GM10266 (cell line): ENCODE data around the gene ZSWIM6.

Experiments used
- DNase-seq: peaks from one replicate; pipeline ENCODE4 v3.0.0; 2012; ENCODE audit errors: extremely low spot score
- TF ChIP-seq, protein P1 (sequence below): IDR thresholded peaks from 2 replicates; pipeline ENCODE4 v1.5.1; 2012; ENCODE audit warnings: mild to moderate bottlenecking, low read depth; ENCODE audit not compliant: control insufficient read depth, insufficient read depth; ENCODE audit errors: missing control alignments

ZSWIM6 gene

DNA sequence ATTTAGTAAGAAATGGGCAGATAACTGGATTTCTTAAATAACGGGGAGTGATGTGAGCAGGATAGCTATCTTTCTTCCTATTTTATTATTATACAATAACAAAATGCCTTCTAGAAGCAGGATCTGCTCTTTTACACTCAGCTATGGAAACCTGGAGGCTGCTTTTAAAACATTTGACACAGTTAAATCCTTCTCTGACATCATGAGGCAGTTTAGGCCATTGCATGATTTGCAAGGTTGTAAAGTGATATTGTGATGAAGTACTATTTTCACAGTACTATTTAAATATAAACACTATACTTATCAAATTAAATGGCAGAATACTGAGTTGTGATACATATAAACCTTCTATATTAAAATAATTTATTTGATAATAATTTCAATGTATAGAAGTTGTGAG is 93.9 kb downstream of the ZSWIM6 start:
- TF ChIP-seq, protein P1, sequence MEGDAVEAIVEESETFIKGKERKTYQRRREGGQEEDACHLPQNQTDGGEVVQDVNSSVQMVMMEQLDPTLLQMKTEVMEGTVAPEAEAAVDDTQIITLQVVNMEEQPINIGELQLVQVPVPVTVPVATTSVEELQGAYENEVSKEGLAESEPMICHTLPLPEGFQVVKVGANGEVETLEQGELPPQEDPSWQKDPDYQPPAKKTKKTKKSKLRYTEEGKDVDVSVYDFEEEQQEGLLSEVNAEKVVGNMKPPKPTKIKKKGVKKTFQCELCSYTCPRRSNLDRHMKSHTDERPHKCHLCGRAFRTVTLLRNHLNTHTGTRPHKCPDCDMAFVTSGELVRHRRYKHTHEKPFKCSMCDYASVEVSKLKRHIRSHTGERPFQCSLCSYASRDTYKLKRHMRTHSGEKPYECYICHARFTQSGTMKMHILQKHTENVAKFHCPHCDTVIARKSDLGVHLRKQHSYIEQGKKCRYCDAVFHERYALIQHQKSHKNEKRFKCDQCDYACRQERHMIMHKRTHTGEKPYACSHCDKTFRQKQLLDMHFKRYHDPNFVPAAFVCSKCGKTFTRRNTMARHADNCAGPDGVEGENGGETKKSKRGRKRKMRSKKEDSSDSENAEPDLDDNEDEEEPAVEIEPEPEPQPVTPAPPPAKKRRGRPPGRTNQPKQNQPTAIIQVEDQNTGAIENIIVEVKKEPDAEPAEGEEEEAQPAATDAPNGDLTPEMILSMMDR = no peak
- no peak for DNase-seq

DNA sequence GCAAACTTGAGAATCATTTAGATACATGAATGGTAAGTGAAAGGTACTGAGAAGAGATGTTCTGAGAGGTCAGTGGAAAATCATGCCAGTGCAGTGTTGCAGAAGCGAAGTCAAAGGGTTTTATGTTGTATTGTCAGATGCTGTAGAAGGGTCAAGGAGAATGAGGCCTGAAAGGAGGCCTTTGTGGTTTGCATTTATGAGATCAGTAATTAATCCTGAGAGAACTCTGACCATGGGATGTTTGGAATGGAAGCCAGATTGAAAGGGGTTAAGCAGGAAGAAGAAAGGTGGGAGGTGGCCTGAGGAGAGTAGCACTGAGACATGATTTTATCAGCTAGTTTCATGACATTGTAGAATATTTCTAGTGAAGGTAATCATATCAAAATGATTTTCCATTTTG is 97.8 kb downstream of the ZSWIM6 start:
- TF ChIP-seq, protein P1 = no peak

DNA sequence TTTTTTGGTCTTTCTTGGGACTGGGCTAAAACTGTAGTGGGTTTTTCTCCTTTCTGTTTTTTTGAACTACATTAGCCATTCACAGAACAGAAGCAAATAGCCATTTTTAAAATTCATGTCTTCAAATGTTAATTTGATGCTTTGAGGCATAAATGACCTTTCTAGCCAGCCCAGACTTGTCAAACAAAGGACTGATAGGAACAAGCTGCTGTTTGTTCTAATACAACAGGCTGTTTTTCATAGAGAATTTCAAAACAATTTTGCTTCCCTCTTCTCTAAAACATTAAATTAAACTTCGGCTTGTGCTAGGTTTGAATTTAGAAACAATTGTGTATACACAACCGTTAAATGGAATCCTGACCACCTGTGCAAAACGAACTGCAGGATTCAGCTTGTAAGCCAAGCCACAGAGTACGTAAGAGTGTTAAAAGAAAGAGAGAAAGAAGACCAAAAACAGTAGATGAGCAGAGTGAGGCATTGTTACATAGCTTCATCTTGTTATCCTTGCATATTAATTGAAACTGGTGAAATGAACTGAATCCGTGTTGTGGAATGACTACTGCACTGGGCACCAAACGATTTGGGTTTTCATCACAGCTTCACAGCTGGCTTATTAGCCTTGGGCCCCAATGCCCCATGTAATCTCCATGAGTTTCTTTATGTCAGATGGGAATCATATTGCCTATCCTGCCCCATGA is 100.0 kb downstream of the ZSWIM6 start:
- no peak for DNase-seq
- TF ChIP-seq, protein P1 = no peak

More for the DNA sequence above, 97.8 kb downstream of the ZSWIM6 start:
- no peak for DNase-seq

DNA sequence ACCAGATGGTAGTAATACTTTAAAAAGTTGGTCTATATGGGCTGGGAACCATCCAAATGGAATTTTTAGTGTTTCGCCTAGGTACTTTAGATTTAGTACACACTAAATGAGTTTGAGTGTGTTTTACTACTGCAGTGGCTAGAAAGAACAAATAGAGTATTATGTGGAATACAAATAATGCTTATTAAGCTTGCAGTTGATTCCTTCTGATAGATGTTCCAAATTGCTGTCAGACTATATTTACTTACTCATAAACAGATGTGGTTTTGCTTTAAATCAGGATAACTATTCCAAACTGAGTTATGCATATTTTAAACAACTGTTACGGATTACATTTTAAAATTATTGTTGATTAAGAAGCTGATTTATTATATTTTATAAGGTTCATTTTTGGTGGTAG is 103.3 kb downstream of the ZSWIM6 start:
- TF ChIP-seq, protein P1 = no peak
- no peak for DNase-seq

DNA sequence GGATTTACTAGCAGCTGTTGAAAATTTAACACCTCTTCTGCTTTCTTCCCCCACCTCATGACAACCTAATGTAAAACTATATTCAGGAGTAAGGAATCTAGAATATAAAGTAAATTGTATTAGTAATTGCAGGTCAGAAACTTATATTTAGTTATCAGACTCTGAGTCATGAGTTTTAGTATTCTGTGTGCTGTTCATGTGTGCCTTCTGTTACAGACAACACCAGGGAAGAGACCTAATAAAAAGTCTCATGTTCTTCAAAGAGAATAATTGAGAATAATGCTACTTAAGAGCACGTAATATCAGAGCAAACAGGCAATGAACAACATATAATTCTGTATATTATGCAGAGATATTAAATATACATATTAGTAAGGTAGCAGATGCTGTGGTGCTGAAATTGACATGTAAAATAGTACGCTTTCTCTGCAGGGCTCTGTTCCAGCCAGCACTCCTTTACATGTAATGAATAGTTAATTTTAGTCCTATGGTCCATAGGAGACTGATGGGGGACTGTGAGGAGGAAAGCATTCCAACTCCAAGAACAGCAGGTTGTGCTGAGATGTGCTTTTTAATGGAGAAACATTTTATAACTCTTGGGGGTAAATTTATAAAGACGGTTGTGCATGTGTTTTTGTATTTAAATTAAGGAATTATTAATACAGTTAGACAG is 106.4 kb downstream of the ZSWIM6 start:
- TF ChIP-seq, protein P1 = no peak

DNA sequence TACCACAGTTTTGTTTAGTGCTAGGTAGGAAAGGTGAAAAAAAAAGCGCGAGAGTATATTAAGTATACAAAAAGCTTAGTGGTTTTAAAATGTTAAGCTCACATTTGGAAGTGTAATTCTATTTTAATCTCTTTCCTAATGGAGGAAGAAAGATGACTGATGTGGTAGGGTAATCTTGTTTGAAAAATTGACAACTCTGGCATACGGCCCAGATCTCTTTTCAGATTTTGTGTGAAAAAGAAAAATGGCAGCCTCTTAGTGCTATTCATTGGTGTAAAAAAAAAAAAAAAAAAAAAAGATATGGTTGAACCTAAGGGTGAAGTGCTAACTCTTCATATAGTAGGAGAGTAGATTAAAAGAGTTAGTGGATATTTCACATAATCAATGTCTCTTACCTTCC is 108.0 kb downstream of the ZSWIM6 start:
- DNase-seq = no peak
- TF ChIP-seq, protein P1 = no peak

More for the DNA sequence above, 106.4 kb downstream of the ZSWIM6 start:
- no peak for DNase-seq

DNA sequence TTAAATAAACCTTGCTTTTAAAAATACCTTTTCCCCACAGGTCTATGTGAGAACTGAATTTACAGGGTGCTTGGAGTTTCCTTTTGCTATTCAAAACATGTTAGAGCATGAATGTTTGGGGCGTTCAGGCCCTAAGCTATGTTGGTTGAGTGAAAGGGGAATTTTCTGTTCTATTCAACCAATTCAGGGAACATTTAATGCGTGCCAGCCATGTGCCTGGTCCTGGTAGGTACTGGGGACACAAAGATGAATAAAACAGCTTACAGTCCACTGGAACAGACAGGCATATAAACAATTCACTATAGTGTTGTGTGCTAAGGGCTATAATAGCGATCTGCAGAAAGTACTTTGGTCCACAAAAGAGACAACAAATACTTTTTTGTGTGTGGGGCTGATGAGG is 108.5 kb downstream of the ZSWIM6 start:
- TF ChIP-seq, protein P1 = no peak
- no peak for DNase-seq
